Upper lobe of right lung (tissue), 1 donor: ENCODE results near the gene SNN. TPM values are rescaled to one million over a fixed set of nuclear protein-coding genes. Genes with fewer than 3 reads are reported as not detected.

ENCODE experiments used
- ATAC-seq: fragments of 200-7000 bp; cut with Tn5 transposase; one replicate; pipeline ENCODE4 v1.9.1; 2020; ENCODE audit warnings: mild to moderate bottlenecking, moderate library complexity
- DNase-seq: peaks from one replicate; pipeline ENCODE4 v3.0.0-alpha.2; 2020
- H3K27ac ChIP-seq: fragments of 200-600 bp; one replicate; pipeline ENCODE4 v1.8.0; 2022
- H3K27me3 ChIP-seq: fragments of 200-600 bp; one replicate; pipeline ENCODE4 v1.8.0; 2022; ENCODE audit warnings: mild to moderate bottlenecking
- H3K36me3 ChIP-seq: fragments of 200-600 bp; one replicate; pipeline ENCODE4 v1.8.0; 2022
- H3K4me1 ChIP-seq: fragments of 200-600 bp; one replicate; pipeline ENCODE4 v1.8.0; 2022
- H3K4me3 ChIP-seq: fragments of 200-600 bp; one replicate; pipeline ENCODE4 v1.8.0; 2022; ENCODE audit warnings: mild to moderate bottlenecking
- H3K9me3 ChIP-seq: fragments of 200-600 bp; one replicate; pipeline ENCODE4 v1.8.0; 2022
- CTCF ChIP-seq: fragments of 200-600 bp; IDR thresholded peaks from one replicate; pipeline ENCODE4 v1.8.0; 2022; ENCODE audit warnings: antibody characterized with exemption
- intact Hi-C: fragments of 100-400 bp; cut with DNase I; formaldehyde crosslinking; loops from one replicate; pipeline ENCODE4 v1.11.0; 2022
- total RNA-seq: library from RNA; stranded (reverse); fragmentation: NEBNext Ultra II Directional; extraction: Animal tissue kit (Norgen Biotek cat#: 25700); gene quantifications from one replicate; pipeline ENCODE4 v1.2.1, GENCODE V29; 2021
- donor health status: DM: no; HTN: yes; CAD: no; lungs with severe emphysema.

Gene SNN
- total RNA-seq, 1 donor from 2014 or later = 31.1 TPM

GRCh38 chr16:11670171-11671131 lies 2.2 kb downstream of the SNN start:
- intact Hi-C loops = no loop called here
- Histone ChIP-seq H3K9me3 (no peaks in the 10 kb centered on the region), H3K27ac (peak overlapping the region; percentile 74), H3K4me1 (peaks cover 50% of the 10 kb centered on the region), H3K4me3 (peak overlapping the region; percentile 85), H3K36me3 (no peaks in the 10 kb centered on the region), H3K27me3 (no peaks in the 10 kb centered on the region)
- no peak for TF ChIP-seq CTCF
- ATAC-seq (no peak), DNase-seq (no peak)

- H3K36me3 ChIP-seq = peaks cover 5% of the 10 kb centered on the region
- no peaks in the 10 kb centered on the region for H3K9me3 ChIP-seq
- no peak overlapping the region for H3K27ac ChIP-seq
- intact Hi-C loops = no loop called here
- H3K4me3 ChIP-seq = no peak overlapping the region
- DNase-seq (no peak), ATAC-seq (no peak)
- H3K27me3 ChIP-seq = no peaks in the 10 kb centered on the region
- no peak for TF ChIP-seq CTCF
- peaks cover 50% of the 10 kb centered on the region for H3K4me1 ChIP-seq
Measured at GRCh38 chr16:11671271-11671670, 3.0 kb downstream of the SNN start.

GRCh38 chr16:11671676-11672075 lies 3.4 kb downstream of the SNN start:
- H3K27ac ChIP-seq = no peak overlapping the region
- H3K4me1 ChIP-seq = peaks cover 50% of the 10 kb centered on the region
- no peak for TF ChIP-seq CTCF
- no peaks in the 10 kb centered on the region for H3K27me3 ChIP-seq
- H3K36me3 ChIP-seq = peaks cover 9% of the 10 kb centered on the region
- H3K4me3 ChIP-seq = no peak overlapping the region
- DNase-seq (no peak), ATAC-seq (no peak)
- H3K9me3 ChIP-seq = no peaks in the 10 kb centered on the region
- intact Hi-C loops = no loop called here

- DNase-seq (no peak), ATAC-seq (no peak)
- Histone ChIP-seq H3K4me1 (peaks cover 50% of the 10 kb centered on the region), H3K9me3 (no peaks in the 10 kb centered on the region), H3K36me3 (peaks cover 17% of the 10 kb centered on the region), H3K4me3 (no peak overlapping the region), H3K27ac (peak overlapping the region; percentile 36), H3K27me3 (no peaks in the 10 kb centered on the region)
- TF ChIP-seq CTCF = no peak
- intact Hi-C loops = no loop called here
Measured at GRCh38 chr16:11672206-11673090, 4.2 kb downstream of the SNN start.

GRCh38 chr16:11673091-11674000 lies 5.1 kb downstream of the SNN start:
- Histone ChIP-seq H3K27ac (peak overlapping the region; percentile 36), H3K4me1 (peaks cover 55% of the 10 kb centered on the region), H3K9me3 (no peaks in the 10 kb centered on the region), H3K27me3 (no peaks in the 10 kb centered on the region), H3K36me3 (peaks cover 26% of the 10 kb centered on the region), H3K4me3 (no peak overlapping the region)
- TF ChIP-seq CTCF = no peak
- DNase-seq (no peak), ATAC-seq (no peak)
- intact Hi-C loops = no loop called here
